ENCODE data around the gene PHKB.

GRCh38 chr16:47581114-47581513 lies 120.0 kb downstream of the PHKB start:
- TF ChIP-seq RAD21 (IDR thresholded peaks at IDR 0.05 in 1 of 2, conservative IDR thresholded peaks at IDR 0.05 in 1 of 2; ENCODE audit: low read depth in 2 of 2, low read length in 2 of 2) (peak in 1 of 2 experiments; percentile 27; a peak in 2 of 4 replicates), POLR2AphosphoS5 (IDR thresholded peaks at IDR 0.05; ENCODE audit: low read depth, low read length) (no peak), PHF8 (conservative IDR thresholded peaks at IDR 0.05; ENCODE audit: low read depth, low read length) (no peak), EGR1 (IDR thresholded peaks at IDR 0.05; ENCODE audit: borderline replicate concordance, low read depth, low read length) (no peak), GABPA (IDR thresholded peaks at IDR 0.05; ENCODE audit: borderline replicate concordance, insufficient read depth, low read length) (no peak), POLR2A (IDR thresholded peaks at IDR 0.05; ENCODE audit: control extremely low read depth in 1 of 2, low read depth in 2 of 2, low read length in 2 of 2) (no peak), TAF1 (IDR thresholded peaks at IDR 0.05; ENCODE audit: low read depth, low read length) (no peak), RXRA (IDR thresholded peaks at IDR 0.05; ENCODE audit: insufficient read depth, low read depth, low read length) (no peak), MAX (IDR thresholded peaks at IDR 0.05) (no peak), NANOG (IDR thresholded peaks at IDR 0.05; ENCODE audit: insufficient read depth, low read depth, low read length, poor library complexity, severe bottlenecking) (no peak), RBBP5 (IDR thresholded peaks at IDR 0.05; ENCODE audit: borderline replicate concordance, low read depth, low read length) (no peak), KDM1A (IDR thresholded peaks at IDR 0.05; ENCODE audit: borderline replicate concordance, low read length) (no peak)
- TF ChIP-seq, protein P1, sequence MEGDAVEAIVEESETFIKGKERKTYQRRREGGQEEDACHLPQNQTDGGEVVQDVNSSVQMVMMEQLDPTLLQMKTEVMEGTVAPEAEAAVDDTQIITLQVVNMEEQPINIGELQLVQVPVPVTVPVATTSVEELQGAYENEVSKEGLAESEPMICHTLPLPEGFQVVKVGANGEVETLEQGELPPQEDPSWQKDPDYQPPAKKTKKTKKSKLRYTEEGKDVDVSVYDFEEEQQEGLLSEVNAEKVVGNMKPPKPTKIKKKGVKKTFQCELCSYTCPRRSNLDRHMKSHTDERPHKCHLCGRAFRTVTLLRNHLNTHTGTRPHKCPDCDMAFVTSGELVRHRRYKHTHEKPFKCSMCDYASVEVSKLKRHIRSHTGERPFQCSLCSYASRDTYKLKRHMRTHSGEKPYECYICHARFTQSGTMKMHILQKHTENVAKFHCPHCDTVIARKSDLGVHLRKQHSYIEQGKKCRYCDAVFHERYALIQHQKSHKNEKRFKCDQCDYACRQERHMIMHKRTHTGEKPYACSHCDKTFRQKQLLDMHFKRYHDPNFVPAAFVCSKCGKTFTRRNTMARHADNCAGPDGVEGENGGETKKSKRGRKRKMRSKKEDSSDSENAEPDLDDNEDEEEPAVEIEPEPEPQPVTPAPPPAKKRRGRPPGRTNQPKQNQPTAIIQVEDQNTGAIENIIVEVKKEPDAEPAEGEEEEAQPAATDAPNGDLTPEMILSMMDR (IDR thresholded peaks at IDR 0.05; ENCODE audit: control extremely low read depth in 1 of 3, insufficient read depth in 1 of 3, low read depth in 1 of 3, low read length in 3 of 3) = peak in 1 of 3 experiments; percentile 33; a peak in 1 of 4 replicates

All from H1 (cell line).